Neural cell (in vitro differentiated cells): Measurements from ENCODE around the gene RPL38. TPM values are rescaled to one million over a fixed set of nuclear protein-coding genes. Genes with fewer than 3 reads are reported as not detected.

Experiments used
- H2AFZ ChIP-seq: fragments of 200-600, 300-800 bp; sonication (generic), shearing (Covaris generic); 2 replicates; pipeline ENCODE4 v1.6.0; 2014; ENCODE audit warnings: low read depth, mild to moderate bottlenecking, antibody characterized with exemption, low read length, moderate library complexity
- H3F3A ChIP-seq: fragments of 200-600 bp; shearing (Covaris generic); 2 replicates; pipeline ENCODE4 v1.6.1; 2016; ENCODE audit warnings: mild to moderate bottlenecking, moderate library complexity, mixed read lengths, antibody characterized with exemption, low read length; ENCODE audit not compliant: insufficient read depth, poor library complexity, severe bottlenecking
- H3K27ac ChIP-seq: fragments of 200-600, 300-800 bp; sonication (generic), shearing (Covaris generic); 2 replicates; pipeline ENCODE4 v1.5.1; 2014; ENCODE audit warnings: mild to moderate bottlenecking, low read length, moderate library complexity
- H3K27me3 ChIP-seq: fragments of 300-800, 200-600 bp; sonication (generic), shearing (Covaris generic); 2 replicates; pipeline ENCODE4 v1.6.0; 2014; ENCODE audit warnings: mild to moderate bottlenecking, low read depth, low read length, moderate library complexity; ENCODE audit not compliant: insufficient read depth
- H3K36me3 ChIP-seq: fragments of 300-800, 200-600 bp; sonication (generic), shearing (Covaris generic); 2 replicates; pipeline ENCODE4 v1.5.1; 2014; ENCODE audit warnings: mild to moderate bottlenecking, antibody characterized with exemption, low read length, moderate library complexity; ENCODE audit not compliant: insufficient read depth
- H3K4me2 ChIP-seq: fragments of 300-800, 200-600 bp; sonication (generic), shearing (Covaris generic); 2 replicates; pipeline ENCODE4 v1.6.0; 2014; ENCODE audit warnings: mild to moderate bottlenecking, low read length
- H3K4me3 ChIP-seq: fragments of 300-800, 200-600 bp; sonication (generic), shearing (Covaris generic); 2 replicates; pipeline ENCODE4 v1.5.1; 2014; ENCODE audit warnings: mild to moderate bottlenecking, low read length, moderate library complexity
- H3K79me2 ChIP-seq: fragments of 200-600 bp; shearing (Covaris generic); replicated peaks from 2 replicates; pipeline ENCODE4 v1.6.0; 2014; ENCODE audit warnings: mild to moderate bottlenecking, low read length, moderate library complexity; ENCODE audit not compliant: insufficient read depth
- H3K9ac ChIP-seq: fragments of 300-800, 200-600 bp; sonication (generic), shearing (Covaris generic); 2 replicates; pipeline ENCODE4 v1.6.1; 2016; ENCODE audit warnings: mild to moderate bottlenecking, low read length, mixed read lengths
- H3K9me2 ChIP-seq: fragments of 200-600 bp; shearing (Covaris generic); 2 replicates; pipeline ENCODE4 v1.6.1; 2016; ENCODE audit warnings: mild to moderate bottlenecking, low read length, mixed read lengths; ENCODE audit not compliant: insufficient read depth
- H3K9me3 ChIP-seq: fragments of 200-600, 300-800 bp; sonication (generic), shearing (Covaris generic); 2 replicates; pipeline ENCODE4 v1.6.1; 2016; ENCODE audit warnings: mild to moderate bottlenecking, mixed run types, low read length, moderate library complexity, mixed read lengths
- H4K20me1 ChIP-seq: fragments of 200-600 bp; shearing (Covaris generic); 2 replicates; pipeline ENCODE4 v1.6.1; 2016; ENCODE audit warnings: mild to moderate bottlenecking, mixed run types; ENCODE audit not compliant: insufficient read depth
- CTCF ChIP-seq: fragments of 450-650 bp; IDR thresholded peaks from 2 replicates; pipeline ENCODE4 v1.5.1; 2014; ENCODE audit warnings: antibody characterized with exemption, mild to moderate bottlenecking, moderate library complexity; ENCODE audit not compliant: poor library complexity, severe bottlenecking
- EP300 ChIP-seq: fragments of 450-650 bp; conservative IDR thresholded peaks from 2 replicates; pipeline ENCODE4 v1.6.1; 2014; ENCODE audit warnings: antibody characterized with exemption, mild to moderate bottlenecking, moderate library complexity; ENCODE audit not compliant: poor library complexity, severe bottlenecking
- EZH2 ChIP-seq: fragments of 200-600, 300-800 bp; shearing (Covaris generic), sonication (generic); IDR thresholded peaks from 2 replicates; pipeline ENCODE4 v1.6.1; 2014; ENCODE audit warnings: antibody characterized with exemption, low read length, borderline replicate concordance, mild to moderate bottlenecking; ENCODE audit not compliant: insufficient read depth, poor library complexity, severe bottlenecking
- MXI1 ChIP-seq: fragments of 450-650 bp; conservative IDR thresholded peaks from 2 replicates; pipeline ENCODE4 v1.6.1; 2014; ENCODE audit warnings: antibody characterized with exemption, mild to moderate bottlenecking; ENCODE audit not compliant: poor library complexity, severe bottlenecking
- POLR2AphosphoS5 ChIP-seq: IDR thresholded peaks from 2 replicates; pipeline ENCODE4 v1.6.1; 2012
- RAD21 ChIP-seq: fragments of 450-650 bp; conservative IDR thresholded peaks from 2 replicates; pipeline ENCODE4 v1.6.1; 2014; ENCODE audit warnings: antibody characterized with exemption, mild to moderate bottlenecking, moderate library complexity
- REST ChIP-seq: IDR thresholded peaks from 2 replicates; pipeline ENCODE4 v1.6.1; 2012; ENCODE audit warnings: borderline replicate concordance
- SMC3 ChIP-seq: fragments of 450-650 bp; conservative IDR thresholded peaks from 2 replicates; pipeline ENCODE4 v1.6.1; 2014; ENCODE audit warnings: antibody characterized with exemption, mild to moderate bottlenecking, moderate library complexity; ENCODE audit not compliant: poor library complexity
- TAF1 ChIP-seq: IDR thresholded peaks from 2 replicates; pipeline ENCODE4 v1.6.1; 2012; ENCODE audit warnings: low read depth
- polyA plus RNA-seq: library from polyadenylated mRNA; depleted of rRNA; stranded (reverse); fragments of >200 nt; gene quantifications from 2 replicates; pipeline ENCODE4 v1.2.3, GENCODE V29; 2014

The RPL38 gene
- polyA plus RNA-seq, 1 donor from 2014 or later: 378 TPM

- Histone ChIP-seq H3F3A (no peaks in the 10 kb centered on the region), H3K9ac (no peak overlapping the region), H3K36me3 (no peaks in the 10 kb centered on the region), H3K27me3 (no peaks in the 10 kb centered on the region), H3K79me2 (no peaks in the 10 kb centered on the region), H3K4me2 (no peak overlapping the region), H2AFZ (no peak overlapping the region), H4K20me1 (no peaks in the 10 kb centered on the region), H3K27ac (no peak overlapping the region), H3K9me2 (no peaks in the 10 kb centered on the region), H3K4me3 (no peak overlapping the region), H3K9me3 (no peaks in the 10 kb centered on the region)
- no peak for TF ChIP-seq CTCF
- TF ChIP-seq EZH2: no peak
- no peak for TF ChIP-seq POLR2AphosphoS5
- TF ChIP-seq RAD21: no peak
- TF ChIP-seq SMC3: no peak
- no peak for TF ChIP-seq MXI1
- no peak for TF ChIP-seq REST
- no peak for TF ChIP-seq TAF1
Observed at GRCh38 chr17:74194682-74195081, 8.8 kb upstream of the RPL38 start.

GRCh38 chr17:74196541-74197317 lies 6.7 kb upstream of the RPL38 start:
- Histone ChIP-seq H3K27ac (peak overlapping the region; percentile 65), H3K27me3 (no peaks in the 10 kb centered on the region), H3K9me3 (no peaks in the 10 kb centered on the region), H3F3A (no peaks in the 10 kb centered on the region), H3K9me2 (no peaks in the 10 kb centered on the region), H4K20me1 (no peaks in the 10 kb centered on the region), H3K4me3 (no peak overlapping the region), H3K36me3 (no peaks in the 10 kb centered on the region), H2AFZ (peak overlapping the region; percentile 56), H3K4me2 (no peak overlapping the region), H3K79me2 (no peaks in the 10 kb centered on the region), H3K9ac (peak overlapping the region; percentile 50)
- TF ChIP-seq CTCF (no peak), MXI1 (no peak), TAF1 (no peak), REST (no peak), EZH2 (no peak), EP300 (no peak), RAD21 (no peak), SMC3 (no peak), POLR2AphosphoS5 (no peak)
